Psoas muscle (tissue), 8 donors: ENCODE results near the gene TTN. TPM values are rescaled to one million over a fixed set of nuclear protein-coding genes. Genes with fewer than 3 reads are reported as not detected.

ENCODE experiments used
- ATAC-seq, 4 donors: fragments of 200-7000 bp; cut with Tn5 transposase; one replicate each; pipeline ENCODE4 v1.9.1; 2020; ENCODE audit warnings: moderate library complexity in 3 of 4, mild to moderate bottlenecking in 2 of 4
- DNase-seq, 2 donors: peaks; one replicate each; pipeline ENCODE4 v3.0.0-alpha.2; 2020
- H3K27ac ChIP-seq: fragments of 200-600 bp; one replicate; pipeline ENCODE4 v1.8.0; 2022
- H3K27me3 ChIP-seq, 3 donors: fragments of 200-600 bp in 1 of 3; one replicate each; pipeline versions ENCODE4 v1.6.1 to v1.8.0; 2013 to 2022; ENCODE audit warnings: low read length in 2 of 3, mild to moderate bottlenecking in 2 of 3, moderate library complexity in 1 of 3; ENCODE audit not compliant: insufficient read depth in 3 of 3
- H3K36me3 ChIP-seq, 2 donors: fragments of 200-600 bp in 1 of 2; one replicate each; pipeline versions ENCODE4 v1.6.1 to v1.8.0; 2013 to 2022; ENCODE audit warnings: low read depth in 1 of 2, mild to moderate bottlenecking in 1 of 2, moderate library complexity in 1 of 2; ENCODE audit not compliant: insufficient read depth in 1 of 2
- H3K4me1 ChIP-seq: fragments of 200-600 bp; one replicate; pipeline ENCODE4 v1.8.0; 2022
- H3K4me3 ChIP-seq: fragments of 200-600 bp; one replicate; pipeline ENCODE4 v1.8.0; 2022; ENCODE audit warnings: mild to moderate bottlenecking
- H3K9me3 ChIP-seq: fragments of 200-600 bp; one replicate; pipeline ENCODE4 v1.8.0; 2022
- WGBS, 3 donors: extraction: QIAGEN DNeasy Blood & Tissue Kit; methylation state at CpG; one replicate each; pipeline versions ENCODE4 v1.1.6 to v1.1.7; 2013; 5-methylcytosine and 5-hydroxymethylcytosine counted together
- intact Hi-C, 2 donors: fragments of 100-400 bp; cut with DNase I; formaldehyde crosslinking; loops; one replicate each; pipeline versions ENCODE4 v1.11.0 to v1.14.2; 2022
- polyA plus RNA-seq, 3 donors: library from polyadenylated mRNA; stranded (reverse); fragments of 200-250 nt; gene quantifications; one replicate each; pipeline ENCODE4 v1.2.3, GENCODE V29; 2013
- total RNA-seq, 4 donors: library from RNA; stranded (reverse); fragmentation: NEBNext Ultra II Directional in 2 of 4; extraction: Animal tissue kit (Norgen Biotek cat#: 25700) in 2 of 4; gene quantifications; one replicate each; pipeline versions ENCODE4 v1.2.1 to v1.2.4, GENCODE V29; 2021 to 2023
- TF ChIP-seq, protein P1 (sequence below): fragments of 200-600 bp; IDR thresholded peaks from one replicate; pipeline ENCODE4 v1.8.0; 2022; ENCODE audit warnings: antibody characterized with exemption
- donor health status: healthy with polysubstance abuse.
- donor health status: DM: no; HTN: no; CAD: no; lungs with moderate emphysema.
- donor health status: Bipolar disorder and iron deficiency.
- donor health status: healthy.
- donor health status: DM: yes; HTN: yes; CAD: no.
- donor health status: DM: no; HTN: no; CAD: no.
- donor health status: DM: no; HTN: no; CAD: no.
- donor health status: DM: yes; HTN: yes; CAD: no.

The TTN gene
- total and polyA plus RNA-seq, 7 donors: 137 to 7,650 (median 4,462) TPM

DNA sequence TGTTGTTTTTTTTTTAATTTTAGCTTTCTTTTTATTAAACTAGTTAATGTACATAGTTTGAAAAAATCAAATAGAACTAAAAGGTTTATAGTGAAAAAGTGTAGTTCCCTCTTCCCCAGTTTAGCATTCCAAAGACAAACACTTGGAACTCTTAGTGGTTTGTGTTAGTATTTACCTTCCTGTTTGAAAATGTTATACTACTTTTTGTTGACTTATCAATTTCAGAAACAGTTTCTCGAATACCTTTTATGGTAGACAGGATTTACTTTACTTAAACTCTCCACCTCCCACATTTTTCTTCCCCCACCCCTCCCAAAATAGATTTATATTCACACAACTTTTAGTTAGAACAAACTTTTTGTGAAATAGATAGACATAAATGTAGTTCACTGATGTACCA lies 300.3 kb downstream of the TTN start:
- Histone ChIP-seq H3K4me1 (no peaks in the 10 kb centered on the region), H3K9me3 (no peaks in the 10 kb centered on the region), H3K36me3 (peaks cover 3 to 73% of the 10 kb centered on the region in 2 donors), H3K27ac (no peak overlapping the region), H3K27me3 (no peaks in the 10 kb centered on the region), H3K4me3 (no peak overlapping the region)
- TF ChIP-seq, protein P1, sequence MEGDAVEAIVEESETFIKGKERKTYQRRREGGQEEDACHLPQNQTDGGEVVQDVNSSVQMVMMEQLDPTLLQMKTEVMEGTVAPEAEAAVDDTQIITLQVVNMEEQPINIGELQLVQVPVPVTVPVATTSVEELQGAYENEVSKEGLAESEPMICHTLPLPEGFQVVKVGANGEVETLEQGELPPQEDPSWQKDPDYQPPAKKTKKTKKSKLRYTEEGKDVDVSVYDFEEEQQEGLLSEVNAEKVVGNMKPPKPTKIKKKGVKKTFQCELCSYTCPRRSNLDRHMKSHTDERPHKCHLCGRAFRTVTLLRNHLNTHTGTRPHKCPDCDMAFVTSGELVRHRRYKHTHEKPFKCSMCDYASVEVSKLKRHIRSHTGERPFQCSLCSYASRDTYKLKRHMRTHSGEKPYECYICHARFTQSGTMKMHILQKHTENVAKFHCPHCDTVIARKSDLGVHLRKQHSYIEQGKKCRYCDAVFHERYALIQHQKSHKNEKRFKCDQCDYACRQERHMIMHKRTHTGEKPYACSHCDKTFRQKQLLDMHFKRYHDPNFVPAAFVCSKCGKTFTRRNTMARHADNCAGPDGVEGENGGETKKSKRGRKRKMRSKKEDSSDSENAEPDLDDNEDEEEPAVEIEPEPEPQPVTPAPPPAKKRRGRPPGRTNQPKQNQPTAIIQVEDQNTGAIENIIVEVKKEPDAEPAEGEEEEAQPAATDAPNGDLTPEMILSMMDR: no peak
- 95 to 98% (median 97%) methylated on average over 1 of the region's 1 CpG for WGBS, 3 donors
- ATAC-seq: no peak
- intact Hi-C loops: no loop called here
- no peak for DNase-seq

- Histone ChIP-seq H3K27me3 (no peaks in the 10 kb centered on the region), H3K27ac (no peak overlapping the region), H3K4me1 (no peaks in the 10 kb centered on the region), H3K9me3 (no peaks in the 10 kb centered on the region), H3K4me3 (no peak overlapping the region), H3K36me3 (peaks cover 3 to 73% of the 10 kb centered on the region in 2 donors)
- DNase-seq: no peak
- TF ChIP-seq, protein P1: no peak
- 95 to 99% (median 97%) methylated on average over 2 of the region's 2 CpGs for WGBS, 3 donors
- intact Hi-C loops: no loop called here
- ATAC-seq: peak in 2 of 4 donors; percentile 36 to 53
Observed at GRCh38 chr2:178506524-178506923, 300.7 kb downstream of the TTN start.

GRCh38 chr2:178506101-178506500 lies 301.1 kb downstream of the TTN start:
- no peaks in the 10 kb centered on the region for H3K9me3 ChIP-seq
- no peaks in the 10 kb centered on the region for H3K27me3 ChIP-seq
- peaks cover 3 to 73% of the 10 kb centered on the region in 2 donors for H3K36me3 ChIP-seq
- intact Hi-C loops: no loop called here
- ATAC-seq: no peak
- H3K4me3 ChIP-seq: no peak overlapping the region
- WGBS, 3 donors: 87 to 90% (median 88%) methylated on average over 1 of the region's 1 CpG
- no peak overlapping the region for H3K27ac ChIP-seq
- TF ChIP-seq, protein P1: no peak
- no peak for DNase-seq
- no peaks in the 10 kb centered on the region for H3K4me1 ChIP-seq

DNA sequence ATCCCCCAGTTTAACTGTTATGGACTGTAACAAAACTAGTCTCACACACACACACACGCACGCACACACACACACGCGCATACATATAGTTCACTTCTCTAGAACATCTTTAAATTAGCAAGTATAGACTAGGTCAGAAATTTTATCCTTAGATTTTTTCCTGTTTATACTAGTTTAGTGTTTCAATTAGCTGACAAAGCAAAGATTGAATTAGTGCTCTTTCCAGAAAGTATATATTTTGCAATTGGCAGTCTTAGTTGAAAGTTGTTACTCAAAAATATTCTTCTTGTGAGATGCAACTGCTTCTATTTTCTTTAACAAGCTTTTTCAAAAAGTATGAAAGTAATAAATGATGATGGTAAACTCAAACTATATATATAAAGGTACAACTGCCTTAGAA lies 304.5 kb downstream of the TTN start:
- no peaks in the 10 kb centered on the region for H3K9me3 ChIP-seq
- peaks cover 3 to 90% of the 10 kb centered on the region in 2 donors for H3K36me3 ChIP-seq
- no peaks in the 10 kb centered on the region for H3K4me1 ChIP-seq
- no peaks in the 10 kb centered on the region for H3K27me3 ChIP-seq
- H3K27ac ChIP-seq: no peak overlapping the region
- no peak for ATAC-seq
- WGBS, 3 donors: 97 to 98% (median 97%) methylated on average over 4 of the region's 4 CpGs
- no peak overlapping the region for H3K4me3 ChIP-seq
- intact Hi-C loops: no loop called here
- TF ChIP-seq, protein P1: no peak
- no peak for DNase-seq

- ATAC-seq: no peak
- Histone ChIP-seq H3K4me3 (no peak overlapping the region), H3K4me1 (no peaks in the 10 kb centered on the region), H3K9me3 (no peaks in the 10 kb centered on the region), H3K27ac (no peak overlapping the region), H3K36me3 (peaks cover 4 to 99% of the 10 kb centered on the region in 2 donors), H3K27me3 (no peaks in the 10 kb centered on the region)
- DNase-seq: no peak
- TF ChIP-seq, protein P1: no peak
- intact Hi-C loops: no loop called here
- WGBS, 3 donors: 97 to 99% (median 99%) methylated on average over 3 of the region's 3 CpGs
Observed at GRCh38 chr2:178499640-178500039, 307.6 kb downstream of the TTN start.
